Measurements from ENCODE around the gene LCK. TPM values are rescaled to one million over a fixed set of nuclear protein-coding genes. Genes with fewer than 3 reads are reported as not detected.

The LCK gene
- total and polyA plus RNA-seq, 2 experiments from 2014 or later = 0.40 to 0.79 TPM

DNA sequence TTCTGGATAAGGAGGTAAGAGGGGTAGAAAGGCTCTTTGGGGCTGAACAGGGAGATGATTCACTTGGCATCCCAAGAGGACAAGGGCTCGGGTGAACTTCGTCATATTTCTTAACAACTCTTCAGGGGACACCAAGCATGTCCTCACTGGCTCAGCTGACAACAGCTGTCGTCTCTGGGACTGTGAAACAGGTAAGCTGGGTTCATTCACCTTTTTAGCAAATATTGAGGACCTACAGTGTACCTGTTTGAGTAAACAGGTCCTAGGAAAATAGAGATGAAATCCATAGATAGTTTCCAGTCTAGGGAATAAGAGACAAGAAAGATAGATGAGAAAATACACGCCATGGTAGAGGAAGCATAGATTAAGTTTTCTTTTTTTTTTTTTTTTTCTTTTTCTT is 26.8 kb upstream of the LCK start:
- no peak overlapping the region for H3K4me3 ChIP-seq
- no peaks in the 10 kb centered on the region for H4K20me1 ChIP-seq (ENCODE audit: insufficient read depth, poor library complexity, severe bottlenecking)
- H3K9me2 ChIP-seq (replicated peaks; ENCODE audit: insufficient read depth) = no peaks in the 10 kb centered on the region
- H3K27me3 ChIP-seq = no peaks in the 10 kb centered on the region
- TF ChIP-seq, protein P1, sequence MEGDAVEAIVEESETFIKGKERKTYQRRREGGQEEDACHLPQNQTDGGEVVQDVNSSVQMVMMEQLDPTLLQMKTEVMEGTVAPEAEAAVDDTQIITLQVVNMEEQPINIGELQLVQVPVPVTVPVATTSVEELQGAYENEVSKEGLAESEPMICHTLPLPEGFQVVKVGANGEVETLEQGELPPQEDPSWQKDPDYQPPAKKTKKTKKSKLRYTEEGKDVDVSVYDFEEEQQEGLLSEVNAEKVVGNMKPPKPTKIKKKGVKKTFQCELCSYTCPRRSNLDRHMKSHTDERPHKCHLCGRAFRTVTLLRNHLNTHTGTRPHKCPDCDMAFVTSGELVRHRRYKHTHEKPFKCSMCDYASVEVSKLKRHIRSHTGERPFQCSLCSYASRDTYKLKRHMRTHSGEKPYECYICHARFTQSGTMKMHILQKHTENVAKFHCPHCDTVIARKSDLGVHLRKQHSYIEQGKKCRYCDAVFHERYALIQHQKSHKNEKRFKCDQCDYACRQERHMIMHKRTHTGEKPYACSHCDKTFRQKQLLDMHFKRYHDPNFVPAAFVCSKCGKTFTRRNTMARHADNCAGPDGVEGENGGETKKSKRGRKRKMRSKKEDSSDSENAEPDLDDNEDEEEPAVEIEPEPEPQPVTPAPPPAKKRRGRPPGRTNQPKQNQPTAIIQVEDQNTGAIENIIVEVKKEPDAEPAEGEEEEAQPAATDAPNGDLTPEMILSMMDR (IDR thresholded peaks at IDR 0.05; ENCODE audit: poor library complexity) = no peak
- TF ChIP-seq EZH2 (IDR thresholded peaks at IDR 0.05; ENCODE audit: borderline replicate concordance) (no peak), EZH2phosphoT487 (IDR thresholded peaks at IDR 0.05; ENCODE audit: low read depth, severe bottlenecking, unreplicated experiment) (no peak)
- H3K4me1 ChIP-seq (ENCODE audit: insufficient read depth) = peaks cover 24% of the 10 kb centered on the region
- peaks cover 44% of the 10 kb centered on the region for H3K79me2 ChIP-seq
- no peaks in the 10 kb centered on the region for H3K9me3 ChIP-seq (ENCODE audit: low read depth)
- H3K4me2 ChIP-seq = no peak overlapping the region
- WGBS (ENCODE audit: low lambda C conversion rate, missing lambda C conversion rate) = 96% methylated on average over 4 of the region's 4 CpGs
- no peaks in the 10 kb centered on the region for H3K36me3 ChIP-seq (replicated peaks; ENCODE audit: insufficient read depth, low read depth)
- peak overlapping the region; percentile 97 for H3K27ac ChIP-seq
- no peak for DNase-seq (ENCODE audit: low spot score)
- H2AFZ ChIP-seq = no peak overlapping the region

DNA sequence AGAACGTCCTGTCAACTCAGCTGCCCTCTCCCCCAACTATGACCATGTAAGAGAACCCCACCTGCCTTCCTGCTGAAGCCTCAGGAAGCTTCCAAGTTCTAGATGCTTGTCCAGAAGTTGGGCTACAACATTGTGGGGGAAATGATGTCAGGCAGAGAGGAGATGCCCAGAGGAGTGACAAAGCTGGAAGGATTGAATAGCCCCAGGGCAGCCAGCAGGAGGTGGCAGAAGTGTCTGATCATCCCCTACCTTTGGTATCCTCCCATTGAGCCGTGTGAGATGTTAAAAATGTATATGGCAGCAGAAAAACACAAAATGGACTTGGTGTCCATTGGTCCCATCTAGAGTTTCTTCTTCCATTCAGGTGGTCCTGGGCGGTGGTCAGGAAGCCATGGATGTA is 22.3 kb upstream of the LCK start:
- H3K27ac ChIP-seq = no peak overlapping the region
- no peak overlapping the region for H3K4me3 ChIP-seq
- H4K20me1 ChIP-seq (ENCODE audit: insufficient read depth, poor library complexity, severe bottlenecking) = no peaks in the 10 kb centered on the region
- no peak overlapping the region for H2AFZ ChIP-seq
- no peak overlapping the region for H3K4me2 ChIP-seq
- H3K79me2 ChIP-seq = peaks cover 5% of the 10 kb centered on the region
- TF ChIP-seq EZH2 (IDR thresholded peaks at IDR 0.05; ENCODE audit: borderline replicate concordance) = no peak
- no peaks in the 10 kb centered on the region for H3K9me2 ChIP-seq (replicated peaks; ENCODE audit: insufficient read depth)
- H3K27me3 ChIP-seq = no peaks in the 10 kb centered on the region
- H3K4me1 ChIP-seq (ENCODE audit: insufficient read depth) = peaks cover 2% of the 10 kb centered on the region
- H3K9me3 ChIP-seq (ENCODE audit: low read depth) = no peaks in the 10 kb centered on the region
- DNase-seq (ENCODE audit: low spot score) = no peak
- WGBS (ENCODE audit: low lambda C conversion rate, missing lambda C conversion rate) = 89% methylated on average over 3 of the region's 3 CpGs
- H3K36me3 ChIP-seq (replicated peaks; ENCODE audit: insufficient read depth, low read depth) = no peaks in the 10 kb centered on the region

DNA sequence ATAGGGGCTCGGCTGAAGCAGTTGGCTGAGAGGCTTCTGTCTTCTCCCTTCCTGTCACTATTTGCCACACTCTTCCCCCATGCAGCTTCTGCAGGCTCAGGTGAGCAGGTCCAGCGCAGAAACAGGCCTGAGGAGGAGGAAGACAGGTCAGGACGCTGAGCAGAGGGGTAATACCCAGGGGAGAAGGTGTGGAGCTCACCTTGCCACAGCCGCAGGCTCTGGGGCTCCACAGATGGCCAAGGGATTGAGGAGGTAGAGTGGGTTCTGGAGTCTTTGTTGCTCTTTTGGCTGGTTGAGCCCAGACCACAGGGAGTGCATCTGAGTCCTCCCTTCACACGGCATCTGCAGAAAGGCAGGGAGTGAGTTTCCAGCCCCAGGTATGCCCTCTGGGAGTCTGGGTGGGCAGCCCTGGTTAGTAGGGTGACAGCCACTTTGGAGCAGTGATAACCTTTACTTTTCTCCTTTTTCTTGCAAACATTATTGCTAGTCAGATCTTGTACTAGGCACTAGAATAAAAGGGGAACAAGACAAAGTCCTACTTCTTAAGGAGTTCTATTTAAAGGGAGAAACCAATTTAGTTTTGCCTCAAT is 19.1 kb upstream of the LCK start:
- H3K36me3 ChIP-seq (replicated peaks; ENCODE audit: insufficient read depth, low read depth) = no peaks in the 10 kb centered on the region
- no peaks in the 10 kb centered on the region for H4K20me1 ChIP-seq (ENCODE audit: insufficient read depth, poor library complexity, severe bottlenecking)
- no peaks in the 10 kb centered on the region for H3K79me2 ChIP-seq

DNA sequence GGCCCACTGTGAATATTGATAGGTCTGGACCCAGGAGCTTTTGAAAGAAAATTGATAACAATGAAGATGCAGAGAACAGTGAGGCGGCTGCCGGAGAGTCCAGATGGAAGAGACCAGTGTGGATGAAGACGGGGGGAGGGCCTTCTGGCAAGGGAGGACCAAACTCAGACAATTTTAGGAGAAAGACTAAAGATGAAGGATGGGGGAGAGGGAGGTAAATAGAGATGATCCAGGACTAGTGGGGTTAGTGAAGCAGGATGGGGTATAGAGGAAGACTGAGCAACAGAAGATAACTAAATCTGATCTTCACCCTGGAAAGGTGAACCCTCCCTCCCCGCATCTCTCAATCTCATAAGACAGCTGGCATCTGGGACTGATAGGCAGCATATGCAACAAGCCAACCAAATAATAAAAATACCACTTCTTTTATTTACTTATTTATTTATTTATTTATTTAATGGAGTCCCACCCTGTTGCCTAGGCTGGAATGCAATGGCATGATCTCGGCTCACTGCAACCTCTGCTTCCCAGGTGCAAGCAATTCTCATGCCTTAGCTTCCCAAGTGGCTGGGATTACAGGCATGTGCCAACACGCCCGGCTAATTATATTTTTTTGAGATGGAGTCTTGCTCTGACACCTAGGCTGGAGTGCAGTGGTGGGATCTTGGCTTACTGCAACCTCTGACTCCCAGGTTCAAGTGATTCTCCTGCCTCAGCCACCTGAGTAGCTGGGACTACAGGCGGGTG is 18.3 kb upstream of the LCK start:
- Histone ChIP-seq H3K4me3 (no peak overlapping the region), H3K9me2 (replicated peaks; ENCODE audit: insufficient read depth) (no peaks in the 10 kb centered on the region), H2AFZ (no peak overlapping the region), H4K20me1 (ENCODE audit: insufficient read depth, poor library complexity, severe bottlenecking) (no peaks in the 10 kb centered on the region), H3K36me3 (replicated peaks; ENCODE audit: insufficient read depth, low read depth) (no peaks in the 10 kb centered on the region), H3K4me2 (no peak overlapping the region), H3K4me1 (ENCODE audit: insufficient read depth) (no peaks in the 10 kb centered on the region), H3K27me3 (no peaks in the 10 kb centered on the region), H3K9me3 (ENCODE audit: low read depth) (no peaks in the 10 kb centered on the region), H3K79me2 (no peaks in the 10 kb centered on the region), H3K27ac (no peak overlapping the region)
- TF ChIP-seq, protein P1 (IDR thresholded peaks at IDR 0.05; ENCODE audit: poor library complexity) = no peak
- no peak for TF ChIP-seq EZH2 (IDR thresholded peaks at IDR 0.05; ENCODE audit: borderline replicate concordance)
- TF ChIP-seq EZH2phosphoT487 (IDR thresholded peaks at IDR 0.05; ENCODE audit: low read depth, severe bottlenecking, unreplicated experiment) = no peak
- DNase-seq (ENCODE audit: low spot score) = no peak
- 95% methylated on average over 8 of the region's 8 CpGs for WGBS (ENCODE audit: low lambda C conversion rate, missing lambda C conversion rate)

More for the DNA sequence above, 19.1 kb upstream of the LCK start:
- Histone ChIP-seq H3K27me3 (no peaks in the 10 kb centered on the region), H2AFZ (no peak overlapping the region), H3K9me3 (ENCODE audit: low read depth) (no peaks in the 10 kb centered on the region), H3K4me3 (no peak overlapping the region), H3K4me1 (ENCODE audit: insufficient read depth) (no peaks in the 10 kb centered on the region), H3K27ac (no peak overlapping the region), H3K9me2 (replicated peaks; ENCODE audit: insufficient read depth) (no peaks in the 10 kb centered on the region), H3K4me2 (no peak overlapping the region)
- DNase-seq (ENCODE audit: low spot score) = no peak
- TF ChIP-seq EZH2phosphoT487 (IDR thresholded peaks at IDR 0.05; ENCODE audit: low read depth, severe bottlenecking, unreplicated experiment) (no peak), EZH2 (IDR thresholded peaks at IDR 0.05; ENCODE audit: borderline replicate concordance) (no peak)
- TF ChIP-seq, protein P1 (IDR thresholded peaks at IDR 0.05; ENCODE audit: poor library complexity) = no peak
- WGBS (ENCODE audit: low lambda C conversion rate, missing lambda C conversion rate) = 96% methylated on average over 5 of the region's 5 CpGs
